Fibroblast of peridontal ligament (primary cell): Measurements from ENCODE around the gene GRIK2.

ENCODE experiments used
- DNase-seq: peaks from one replicate; pipeline ENCODE4 v3.0.0-alpha.2; 2010; ENCODE audit errors: extremely low read depth

GRIK2 gene

DNA sequence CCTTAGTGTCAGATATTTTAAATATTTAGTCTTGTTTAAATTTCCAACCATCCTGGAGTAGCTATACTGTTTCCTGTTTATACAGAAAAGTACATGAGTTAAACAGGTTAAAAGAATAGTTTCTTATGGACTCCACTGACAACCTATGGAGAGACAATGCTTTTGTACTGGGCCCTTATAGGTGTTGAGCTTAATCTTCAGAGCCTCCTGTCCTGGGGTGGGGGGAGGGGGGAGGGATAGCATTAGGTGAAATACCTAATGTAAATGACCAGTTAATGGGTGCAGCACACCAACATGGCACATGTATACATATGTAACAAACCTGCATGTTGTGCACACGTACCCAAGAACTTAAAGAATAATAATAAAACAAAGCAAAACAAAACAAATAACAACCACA, 322.9 kb downstream of the GRIK2 start:
- DNase-seq = no peak

DNA sequence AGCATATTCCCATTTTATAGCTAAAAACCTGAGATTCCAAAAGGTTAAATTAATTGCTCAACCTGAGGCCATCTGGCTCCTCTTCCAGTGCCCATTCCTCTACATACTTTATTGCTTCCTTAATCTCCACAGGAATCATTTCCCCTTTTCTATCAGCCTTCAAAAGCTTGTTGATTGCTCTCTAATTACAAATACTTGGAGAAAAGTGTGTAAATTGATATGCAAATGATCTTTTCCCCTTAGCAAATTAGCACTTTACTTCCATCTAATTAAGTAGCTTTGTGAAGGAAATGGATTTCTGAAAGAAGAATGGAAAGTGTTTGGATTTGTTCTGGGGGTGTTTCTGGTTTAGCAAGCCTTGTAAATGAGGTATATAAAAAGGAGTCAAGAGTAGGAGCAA, 323.3 kb downstream of the GRIK2 start:
- DNase-seq = no peak

DNA sequence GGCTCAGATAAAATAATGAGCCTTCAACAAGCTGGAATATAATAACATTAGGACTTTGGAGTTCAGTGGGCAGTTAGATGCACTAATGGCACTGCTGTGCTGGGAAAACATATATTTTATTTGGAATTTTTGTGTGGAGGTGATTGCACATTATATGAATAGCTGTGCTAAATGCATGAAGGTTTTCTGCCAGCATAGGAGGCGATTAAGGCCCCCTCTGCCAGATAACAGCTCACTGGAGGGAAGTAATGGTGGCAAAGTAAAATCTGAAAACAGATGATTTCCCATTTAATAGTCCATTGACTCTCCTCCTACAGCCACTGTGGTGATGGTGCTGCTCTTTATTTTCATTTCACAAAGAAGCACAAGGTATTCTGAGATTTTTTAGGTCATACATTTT, 326.0 kb downstream of the GRIK2 start:
- no peak for DNase-seq

DNA sequence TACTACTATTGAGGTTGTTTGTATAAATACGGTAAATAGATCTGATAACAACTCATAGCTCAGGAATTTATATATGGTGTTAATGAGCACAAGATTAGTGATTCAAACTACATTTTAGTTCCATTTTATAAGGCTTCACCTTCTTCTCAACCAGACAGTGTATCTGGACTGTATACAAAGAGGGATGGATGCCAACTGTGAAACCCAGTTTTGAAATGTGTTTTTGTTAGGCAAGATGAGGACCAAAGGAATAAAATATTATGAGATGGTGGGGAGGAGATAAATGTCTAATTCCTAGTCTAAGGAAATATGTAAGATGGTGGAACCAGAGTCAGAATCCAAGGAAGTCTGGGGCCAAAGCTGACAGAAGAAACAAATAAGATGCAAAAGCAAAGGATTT, 329.0 kb downstream of the GRIK2 start:
- peak; percentile 47 for DNase-seq

DNA sequence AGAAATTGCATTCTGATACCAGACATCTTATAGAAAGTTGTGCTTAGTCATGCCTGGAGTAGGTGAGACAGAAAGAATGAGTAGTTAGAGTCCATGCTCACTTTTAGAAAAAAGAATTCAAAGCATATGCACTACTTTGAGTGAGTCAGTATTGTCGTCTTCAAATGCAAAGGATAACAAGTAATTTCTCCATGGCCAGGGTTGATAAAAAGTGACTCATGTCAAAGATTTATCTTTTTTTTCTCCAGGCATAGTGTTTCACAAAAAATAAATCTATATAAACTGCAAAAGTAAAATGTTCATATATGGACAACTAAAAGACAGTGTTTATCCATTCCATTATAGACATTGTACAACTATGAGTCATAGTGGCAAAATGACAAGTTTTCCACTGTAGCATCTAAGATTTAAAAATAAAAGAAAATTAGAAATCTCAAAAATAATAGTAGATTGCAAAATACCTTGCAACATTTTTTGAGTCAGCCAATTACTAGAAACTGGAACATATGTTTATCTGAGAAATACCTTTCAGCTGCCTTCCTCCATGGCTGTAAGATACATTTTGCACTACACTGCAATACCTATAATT, 329.6 kb downstream of the GRIK2 start:
- peak; percentile 97 for DNase-seq

DNA sequence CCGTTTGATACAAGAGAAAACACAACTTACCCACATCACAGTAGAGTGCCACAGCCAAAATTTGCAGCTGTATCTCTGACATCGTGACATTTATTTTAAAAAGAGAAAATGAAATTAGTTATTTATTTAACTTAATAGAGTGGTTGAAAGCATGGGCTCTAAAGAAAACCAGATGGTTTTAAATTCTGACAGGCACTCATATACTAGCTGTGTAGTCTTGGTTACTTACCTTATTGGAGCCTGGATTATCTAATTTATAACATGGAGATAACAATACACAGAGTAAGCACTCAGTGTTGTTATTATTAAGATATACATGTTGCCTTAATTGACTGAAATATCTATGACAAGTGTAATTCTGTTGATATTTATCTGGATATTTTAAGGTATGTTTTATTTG, 334.9 kb downstream of the GRIK2 start:
- DNase-seq = no peak

DNA sequence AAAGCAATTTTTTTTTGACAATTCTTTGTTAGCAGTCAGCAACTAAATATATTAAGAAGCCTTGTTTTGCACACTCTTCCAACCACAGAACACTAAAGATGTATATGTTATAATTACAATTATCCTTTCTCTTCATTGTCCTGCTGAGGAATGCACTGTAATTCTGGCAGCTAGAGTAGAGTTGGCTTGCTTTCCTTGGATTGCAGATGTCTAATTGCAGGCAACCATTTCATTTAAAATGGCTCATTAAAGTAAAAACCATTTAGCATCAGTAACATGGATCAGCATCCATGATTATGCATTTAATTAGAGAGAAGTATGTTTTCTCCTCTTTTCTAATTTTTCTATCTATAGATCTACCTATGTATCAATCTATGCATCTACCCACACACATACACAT, 335.4 kb downstream of the GRIK2 start:
- DNase-seq = no peak

DNA sequence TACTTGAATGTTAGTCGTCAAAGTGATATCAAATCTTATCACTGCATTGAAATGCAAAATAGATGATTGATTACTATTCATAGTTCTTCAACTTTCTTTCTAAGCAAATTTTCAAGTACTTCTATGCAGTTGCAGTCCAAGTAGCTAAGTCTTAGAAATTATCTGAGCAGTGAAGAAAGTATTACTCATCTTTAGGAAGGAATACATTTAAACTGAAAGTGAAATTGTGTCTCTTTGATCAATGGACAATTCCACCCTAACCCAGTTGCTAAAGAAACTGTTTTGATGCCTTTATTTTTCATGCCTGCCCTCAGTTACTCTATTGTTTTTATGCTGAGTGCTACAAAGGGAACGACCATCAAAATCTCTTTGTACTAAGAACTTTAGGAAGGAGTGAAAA, 337.4 kb downstream of the GRIK2 start:
- peak; percentile 40 for DNase-seq

DNA sequence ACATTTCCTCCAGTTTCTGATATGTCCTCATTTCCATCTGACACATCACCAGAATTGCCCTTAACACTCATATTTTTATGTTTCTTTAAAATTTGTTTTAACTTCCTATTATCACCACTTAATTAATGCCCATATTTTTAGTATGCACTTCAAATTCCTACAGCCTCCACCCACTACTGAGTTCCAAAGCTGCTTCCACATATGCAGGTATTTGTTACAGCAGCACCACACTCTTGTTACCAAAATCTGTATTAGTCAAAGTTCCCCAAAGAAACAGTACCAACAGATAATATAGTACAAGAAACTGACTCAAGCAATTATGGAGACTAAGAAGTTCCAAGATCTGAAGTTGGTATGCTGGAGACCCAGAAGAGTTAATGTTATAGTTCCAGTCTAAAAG, 340.4 kb downstream of the GRIK2 start:
- DNase-seq = no peak

DNA sequence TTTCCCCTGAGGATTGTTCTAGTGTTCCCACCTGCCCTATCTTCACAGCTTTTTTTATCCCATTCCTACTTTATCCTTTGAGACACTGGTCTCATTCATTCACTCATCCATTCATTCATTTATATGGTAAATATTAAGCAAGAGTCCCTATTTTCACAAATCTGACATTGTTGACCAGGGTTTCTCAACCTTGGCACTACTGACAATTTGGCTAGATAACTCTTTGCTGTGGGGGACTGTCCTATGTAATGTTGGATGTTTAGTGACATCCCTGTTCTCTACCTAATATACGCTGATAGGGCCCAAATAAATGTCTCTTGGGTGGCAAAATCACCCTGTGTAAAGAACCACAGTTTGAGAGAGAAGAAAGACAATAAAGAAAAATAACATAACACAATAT, 345.0 kb downstream of the GRIK2 start:
- no peak for DNase-seq

DNA sequence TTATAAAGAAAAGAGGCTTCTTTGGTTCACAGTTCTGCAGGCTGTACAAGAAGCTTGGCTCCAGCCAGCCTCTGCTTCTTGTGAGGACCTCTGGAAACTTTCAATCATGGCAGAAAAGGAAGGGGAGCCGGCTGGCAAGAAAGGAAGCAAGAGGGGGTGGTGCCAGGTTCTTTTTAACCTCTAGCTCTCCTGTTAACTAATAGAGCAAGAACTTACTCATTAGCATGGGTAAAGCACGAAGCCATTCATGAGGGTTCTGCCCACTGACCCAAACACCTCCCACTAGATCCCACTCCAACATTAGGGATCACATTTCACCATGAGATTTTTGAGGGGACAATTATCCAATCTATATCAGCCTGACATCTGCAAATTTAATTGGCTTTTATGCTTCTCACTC, 347.1 kb downstream of the GRIK2 start:
- no peak for DNase-seq

DNA sequence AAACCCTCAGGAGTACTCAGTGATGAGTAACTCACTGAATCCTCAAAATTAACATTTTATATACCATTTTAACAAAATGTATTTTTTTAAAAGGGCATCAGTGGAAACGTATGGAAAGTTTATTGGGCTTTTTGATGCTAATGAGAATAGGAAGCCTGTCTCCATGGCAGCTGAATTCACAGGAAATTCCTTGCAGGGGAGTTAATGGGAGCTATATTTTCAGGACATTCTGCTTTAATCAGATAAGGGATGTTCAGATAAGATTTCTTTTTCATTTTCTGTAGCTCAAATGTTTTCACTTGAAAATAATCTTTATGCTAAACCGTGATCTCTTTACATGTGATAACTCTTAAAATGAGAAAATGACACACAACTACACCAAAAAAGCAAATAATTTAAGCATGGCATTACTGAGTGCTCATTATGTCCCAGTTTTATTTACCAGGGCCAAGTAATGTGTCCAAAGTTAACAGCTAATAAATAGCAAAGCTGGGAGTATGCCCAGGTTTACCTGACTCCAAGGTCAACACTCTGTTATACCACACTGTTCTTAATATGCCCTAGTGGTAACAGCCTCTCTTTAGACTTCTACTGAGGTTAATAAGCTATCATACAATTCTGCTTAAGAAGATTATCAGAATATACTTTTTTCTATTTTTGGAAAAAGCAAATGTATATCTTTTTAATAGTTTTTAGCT, 348.1 kb downstream of the GRIK2 start:
- DNase-seq = no peak

DNA sequence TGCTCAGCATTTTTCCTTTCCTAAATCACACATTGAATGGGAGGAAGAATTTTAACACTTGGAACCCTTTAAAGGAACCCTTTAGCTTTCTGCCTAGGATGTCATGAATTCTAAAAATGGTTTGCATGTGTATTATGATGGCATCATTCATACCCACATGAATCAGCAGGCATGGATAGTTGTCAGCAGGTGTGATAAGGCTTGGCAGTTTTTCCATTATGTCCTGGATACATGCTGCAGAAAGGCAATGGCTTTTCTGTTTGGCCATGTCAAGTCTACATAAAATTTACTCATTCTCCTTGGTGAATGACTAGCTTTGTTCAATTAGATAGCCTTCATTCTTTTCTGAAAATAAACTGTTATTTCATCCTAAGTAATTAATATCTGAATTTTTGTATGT, 353.7 kb downstream of the GRIK2 start:
- DNase-seq = no peak

DNA sequence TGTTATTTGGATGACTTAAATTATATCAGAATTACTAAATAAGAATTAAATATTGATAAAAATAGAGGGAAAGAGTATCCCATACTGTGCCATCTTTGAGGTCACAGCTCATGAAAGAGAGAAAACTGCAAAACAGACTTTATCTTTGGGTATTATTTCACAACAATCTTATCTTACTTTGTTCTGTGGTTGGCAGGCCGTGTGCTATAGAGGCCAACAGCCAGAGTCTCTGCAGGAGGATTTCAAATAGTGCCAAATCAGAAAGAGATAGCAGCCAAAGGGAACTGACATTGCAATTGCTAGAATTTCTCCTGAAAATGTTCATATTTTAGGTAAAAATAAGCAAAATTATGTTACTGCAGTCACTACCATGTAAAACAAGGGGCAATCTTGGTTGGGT, 354.2 kb downstream of the GRIK2 start:
- DNase-seq = no peak

DNA sequence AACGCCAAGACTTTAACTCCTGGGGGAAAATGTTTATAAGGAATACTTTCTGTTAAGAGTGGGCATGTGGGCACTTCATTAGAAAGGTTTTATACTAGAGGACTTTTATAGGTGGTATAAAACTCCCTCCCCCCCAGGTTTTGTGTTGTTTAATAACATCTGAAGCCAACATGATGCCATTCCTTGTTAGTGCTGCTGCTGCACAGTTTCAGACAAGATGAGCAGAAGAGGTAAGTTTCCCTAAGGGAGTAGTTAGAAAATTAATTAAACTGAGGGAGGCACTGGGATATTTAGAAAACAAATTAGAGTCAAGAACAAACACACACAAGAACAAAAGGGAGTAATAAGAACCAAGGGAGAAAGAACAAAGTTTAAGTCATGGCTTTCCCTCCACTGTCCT, 362.4 kb downstream of the GRIK2 start:
- DNase-seq = no peak

DNA sequence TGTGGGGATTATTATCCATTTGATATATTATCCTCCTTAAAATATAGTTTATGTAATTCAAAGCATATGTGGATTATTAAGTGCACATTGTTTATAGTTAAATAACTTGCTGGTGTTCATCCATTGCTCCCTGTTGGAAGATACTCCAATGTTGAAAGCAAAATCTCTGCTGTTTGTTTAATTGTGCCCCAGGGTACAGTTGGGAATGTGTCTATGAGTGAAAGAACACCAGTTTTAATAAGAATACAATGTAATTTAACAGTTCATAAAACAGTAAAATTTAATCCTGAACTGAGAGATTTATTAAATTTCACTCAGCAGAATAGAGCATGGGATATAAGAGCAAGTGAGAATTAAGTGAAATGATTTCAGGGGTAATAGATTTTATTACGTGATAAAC, 364.9 kb downstream of the GRIK2 start:
- no peak for DNase-seq

DNA sequence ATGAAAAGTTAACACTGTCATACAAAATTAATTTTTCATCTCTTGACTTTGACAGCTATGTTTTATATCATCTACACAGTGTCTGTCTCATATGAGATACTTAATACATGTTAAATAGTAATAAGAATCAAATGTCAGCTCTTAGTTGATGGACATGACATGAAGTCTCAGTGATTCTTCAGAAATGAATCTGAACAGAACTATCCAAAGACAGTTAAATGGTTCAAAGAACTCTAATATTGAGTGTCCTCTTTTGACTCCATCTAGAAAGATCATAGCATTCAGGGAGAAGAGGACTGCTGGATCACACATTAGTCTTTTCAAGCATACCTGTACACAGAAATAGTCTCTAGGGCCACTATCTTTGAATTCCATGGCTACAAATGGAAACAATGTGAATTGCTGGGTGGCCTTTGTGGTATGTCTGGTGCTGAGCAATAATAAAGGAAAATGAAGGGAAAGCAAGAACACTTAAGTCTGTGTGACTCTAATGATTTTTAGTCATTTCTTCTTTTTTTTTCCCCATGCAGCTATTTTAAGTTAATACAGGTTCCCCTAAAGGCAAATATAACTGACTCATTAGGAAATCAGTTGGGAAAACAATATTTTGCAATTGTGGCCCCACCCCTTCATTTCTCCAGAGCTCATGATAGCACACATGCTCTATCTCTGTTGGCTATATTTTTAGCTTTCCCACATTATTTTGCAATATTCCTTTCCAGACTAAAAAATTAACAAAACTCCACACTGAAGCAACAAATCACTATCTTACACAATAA, 367.5 kb downstream of the GRIK2 start:
- peak; percentile 86 for DNase-seq

DNA sequence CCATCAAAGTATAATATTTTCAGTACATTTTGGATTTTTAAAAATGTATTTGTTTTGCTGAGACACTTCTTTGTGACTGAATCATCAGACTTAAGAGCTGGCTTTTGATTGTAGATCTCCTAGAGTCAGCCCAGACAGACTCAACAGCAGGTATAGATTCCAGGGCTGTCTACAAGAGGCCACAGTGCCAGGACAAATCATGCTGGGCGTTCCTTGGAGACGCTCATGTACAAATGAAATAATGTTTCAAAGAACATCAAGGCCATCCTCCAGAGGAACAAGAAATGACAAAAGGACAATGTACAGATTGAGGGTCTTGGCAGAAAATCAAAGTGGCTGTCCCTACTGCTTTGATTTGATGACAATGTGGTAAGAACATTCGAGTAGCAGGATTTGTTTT, 369.3 kb downstream of the GRIK2 start:
- DNase-seq = no peak

DNA sequence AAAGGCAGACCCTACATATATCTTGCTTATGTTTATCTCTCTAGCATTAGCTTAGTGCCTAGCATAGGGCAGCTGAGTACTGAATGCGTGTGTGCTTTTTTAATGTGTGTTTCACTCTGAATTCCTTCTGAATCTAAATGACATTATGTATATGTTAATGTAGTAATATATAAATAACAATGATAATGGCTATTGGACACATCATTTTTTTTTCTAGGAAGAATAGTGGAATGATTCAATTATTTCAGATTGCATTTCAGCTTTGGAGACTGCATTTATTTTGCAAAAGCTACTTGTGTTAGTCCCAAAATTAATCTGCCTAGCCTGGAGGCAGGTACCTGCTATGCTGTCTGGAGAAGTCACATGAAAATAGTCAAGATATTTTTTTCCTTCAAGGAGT, 371.8 kb downstream of the GRIK2 start:
- no peak for DNase-seq

DNA sequence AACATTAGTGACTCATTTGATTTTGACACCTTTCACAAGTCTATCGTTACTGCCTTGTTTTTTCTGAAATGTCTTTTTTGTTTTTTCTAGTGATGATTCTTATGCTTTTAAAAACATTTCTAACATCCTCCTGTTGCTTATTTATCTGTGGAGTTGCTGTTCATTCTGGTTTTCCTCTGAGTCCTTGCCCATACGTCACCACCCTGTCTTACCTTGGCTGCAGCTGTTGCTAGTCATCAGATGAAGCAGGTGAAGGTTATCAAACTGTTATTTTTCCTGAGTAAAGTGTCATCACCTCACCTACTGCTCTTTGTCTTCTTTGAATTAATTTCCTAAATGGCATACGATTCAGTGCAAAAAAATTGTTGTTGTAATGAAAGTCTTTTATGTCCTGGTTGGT, 376.6 kb downstream of the GRIK2 start:
- no peak for DNase-seq

DNA sequence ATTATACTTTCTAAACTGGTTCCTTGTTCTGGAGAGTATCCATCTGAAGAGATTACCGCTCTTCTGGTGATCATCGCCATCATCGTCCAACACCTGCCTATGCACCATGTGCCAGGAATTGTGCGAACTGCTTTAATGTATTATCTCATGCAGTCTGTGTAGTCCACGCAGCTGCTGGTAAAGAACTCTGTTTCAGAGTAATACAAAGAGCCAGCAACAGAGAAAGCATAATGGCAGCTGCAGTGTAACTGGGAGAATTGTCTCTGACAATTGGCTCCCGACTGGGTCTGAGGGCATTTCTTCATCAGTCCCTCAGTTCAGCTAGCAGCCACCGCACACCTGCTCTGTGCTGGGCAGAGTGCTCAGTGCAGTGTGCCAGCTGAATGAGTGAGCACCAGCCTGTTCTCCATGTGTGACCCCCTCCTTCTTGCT, 383.4 kb downstream of the GRIK2 start:
- DNase-seq = no peak

DNA sequence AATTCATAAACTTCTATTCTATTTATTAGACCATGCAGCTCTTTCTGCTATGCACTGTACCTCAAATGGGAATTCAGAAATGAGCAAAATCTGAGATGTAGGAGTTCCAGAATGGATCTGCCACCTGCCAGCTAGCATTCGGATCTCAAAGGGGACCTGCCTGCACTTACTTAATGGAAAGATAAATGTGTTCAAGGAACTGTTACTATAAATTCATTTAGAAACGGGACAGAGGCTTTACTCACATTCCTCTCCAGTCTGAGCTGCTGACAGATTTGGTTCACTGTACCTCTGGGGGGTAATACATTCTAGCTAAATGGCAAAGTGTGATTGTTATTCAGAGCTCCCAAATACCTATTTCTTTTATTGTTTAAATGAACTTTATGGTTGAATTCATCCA, 384.1 kb downstream of the GRIK2 start:
- DNase-seq = no peak
